A673 (cell line): Measurements from ENCODE around the gene CWC27.

Source experiments
- CTCF ChIP-seq: fragments of 300-800, 200-600 bp; sonication (generic); conservative IDR thresholded peaks from 2 replicates; pipeline ENCODE4 v1.5.1; 2017; ENCODE audit warnings: low read depth, mild to moderate bottlenecking, antibody characterized with exemption, low read length, moderate library complexity, mixed read lengths
- EZH2 ChIP-seq: fragments of 200-600 bp; sonication (generic); IDR thresholded peaks from 2 replicates; pipeline ENCODE4 v1.6.1; 2017; ENCODE audit warnings: borderline replicate concordance, low read depth, mild to moderate bottlenecking, mixed read lengths, antibody characterized with exemption, low read length; ENCODE audit not compliant: poor library complexity, severe bottlenecking

DNA sequence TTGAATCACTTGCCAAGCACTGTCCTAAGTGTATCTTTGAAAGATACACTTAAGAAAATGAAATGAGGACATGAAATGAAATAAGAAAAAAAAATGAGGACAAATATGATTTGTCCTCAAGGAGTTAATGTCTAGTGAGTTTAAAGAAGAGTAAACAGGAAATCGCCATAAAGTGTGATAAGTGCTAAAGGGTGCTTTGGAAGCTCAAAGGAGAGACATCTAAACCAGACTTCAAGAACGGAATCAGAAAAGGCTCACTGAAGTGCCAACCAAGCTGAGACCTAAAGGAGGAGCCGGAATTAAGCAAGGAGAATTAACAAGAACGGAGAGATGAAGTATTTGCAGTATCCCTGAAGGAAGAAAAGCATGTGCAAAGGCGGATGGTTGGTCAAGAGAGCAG is 200.8 kb downstream of the CWC27 start:
- no peak for TF ChIP-seq CTCF
- TF ChIP-seq EZH2: no peak
